Gastroesophageal sphincter (tissue), 3 donors: ENCODE measurements around the gene DCANP1.

Experiments
- EP300 ChIP-seq: sonication (generic); formaldehyde crosslinking; IDR thresholded peaks from one replicate; pipeline ENCODE4 v1.6.1; 2017; ENCODE audit warnings: antibody characterized with exemption, mild to moderate bottlenecking
- POLR2AphosphoS5 ChIP-seq: sonication (generic); formaldehyde crosslinking; IDR thresholded peaks from one replicate; pipeline ENCODE4 v1.6.1; 2017; ENCODE audit warnings: antibody characterized with exemption
- TF ChIP-seq, protein P1 (sequence below), 4 experiments: fragments of 200-600 bp in 2 of 4; fragments of 450-650 bp in 2 of 4; sonication (generic) in 1 of 4; IDR thresholded peaks; one replicate each; pipeline ENCODE4 v1.5.1; 2017 to 2019; ENCODE audit warnings: antibody characterized with exemption in 4 of 4, mild to moderate bottlenecking in 2 of 4, moderate library complexity in 2 of 4

DNA sequence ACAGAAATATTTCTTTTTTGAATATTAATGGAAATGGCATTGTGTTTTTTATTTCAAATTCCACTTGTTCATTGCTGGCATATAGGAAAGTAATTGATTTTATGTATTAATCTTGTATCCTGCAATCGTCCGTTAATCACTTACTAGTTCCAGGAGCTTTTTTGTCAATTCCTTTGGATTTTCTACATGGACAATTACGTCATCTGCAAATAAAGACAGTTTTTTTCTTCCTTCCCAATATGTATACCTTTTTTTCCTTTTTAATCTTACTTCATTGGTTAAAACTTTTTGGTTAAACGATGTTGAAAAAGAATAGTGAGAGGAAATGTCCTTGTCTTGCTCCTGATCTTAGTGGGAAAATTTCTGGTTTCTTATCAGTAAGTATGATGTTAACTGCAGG lies 6.5 kb upstream of the DCANP1 start:
- TF ChIP-seq EP300 (no peak), POLR2AphosphoS5 (no peak)
- TF ChIP-seq, protein P1, sequence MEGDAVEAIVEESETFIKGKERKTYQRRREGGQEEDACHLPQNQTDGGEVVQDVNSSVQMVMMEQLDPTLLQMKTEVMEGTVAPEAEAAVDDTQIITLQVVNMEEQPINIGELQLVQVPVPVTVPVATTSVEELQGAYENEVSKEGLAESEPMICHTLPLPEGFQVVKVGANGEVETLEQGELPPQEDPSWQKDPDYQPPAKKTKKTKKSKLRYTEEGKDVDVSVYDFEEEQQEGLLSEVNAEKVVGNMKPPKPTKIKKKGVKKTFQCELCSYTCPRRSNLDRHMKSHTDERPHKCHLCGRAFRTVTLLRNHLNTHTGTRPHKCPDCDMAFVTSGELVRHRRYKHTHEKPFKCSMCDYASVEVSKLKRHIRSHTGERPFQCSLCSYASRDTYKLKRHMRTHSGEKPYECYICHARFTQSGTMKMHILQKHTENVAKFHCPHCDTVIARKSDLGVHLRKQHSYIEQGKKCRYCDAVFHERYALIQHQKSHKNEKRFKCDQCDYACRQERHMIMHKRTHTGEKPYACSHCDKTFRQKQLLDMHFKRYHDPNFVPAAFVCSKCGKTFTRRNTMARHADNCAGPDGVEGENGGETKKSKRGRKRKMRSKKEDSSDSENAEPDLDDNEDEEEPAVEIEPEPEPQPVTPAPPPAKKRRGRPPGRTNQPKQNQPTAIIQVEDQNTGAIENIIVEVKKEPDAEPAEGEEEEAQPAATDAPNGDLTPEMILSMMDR (IDR thresholded peaks at IDR 0.05) = no peak
